ENCODE measurements around the gene NEK9.

DNA sequence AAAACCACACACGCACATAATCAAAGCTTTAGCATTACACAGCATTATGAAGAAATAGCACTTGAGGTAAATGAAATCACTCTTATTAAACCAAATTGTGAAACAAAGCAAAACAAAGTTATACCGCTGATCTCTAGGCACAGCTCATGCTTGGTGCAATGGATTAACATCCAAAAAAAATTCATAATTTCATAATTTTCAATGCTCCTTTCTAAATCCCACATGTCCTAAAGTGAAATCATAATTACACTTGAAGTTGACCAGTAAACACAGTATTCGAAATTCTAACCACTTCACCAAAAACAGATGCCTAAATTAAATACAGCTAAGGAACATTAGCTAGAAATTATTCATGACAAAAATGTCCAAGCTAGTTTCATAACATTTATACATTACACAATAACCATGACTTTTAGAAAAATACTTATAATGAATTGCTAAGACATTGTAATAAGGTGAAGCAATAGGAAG, 77.1 kb downstream of the NEK9 start:
- no peak for TF ChIP-seq POLR2A (IDR thresholded peaks at IDR 0.05)
- TF ChIP-seq, protein P1, sequence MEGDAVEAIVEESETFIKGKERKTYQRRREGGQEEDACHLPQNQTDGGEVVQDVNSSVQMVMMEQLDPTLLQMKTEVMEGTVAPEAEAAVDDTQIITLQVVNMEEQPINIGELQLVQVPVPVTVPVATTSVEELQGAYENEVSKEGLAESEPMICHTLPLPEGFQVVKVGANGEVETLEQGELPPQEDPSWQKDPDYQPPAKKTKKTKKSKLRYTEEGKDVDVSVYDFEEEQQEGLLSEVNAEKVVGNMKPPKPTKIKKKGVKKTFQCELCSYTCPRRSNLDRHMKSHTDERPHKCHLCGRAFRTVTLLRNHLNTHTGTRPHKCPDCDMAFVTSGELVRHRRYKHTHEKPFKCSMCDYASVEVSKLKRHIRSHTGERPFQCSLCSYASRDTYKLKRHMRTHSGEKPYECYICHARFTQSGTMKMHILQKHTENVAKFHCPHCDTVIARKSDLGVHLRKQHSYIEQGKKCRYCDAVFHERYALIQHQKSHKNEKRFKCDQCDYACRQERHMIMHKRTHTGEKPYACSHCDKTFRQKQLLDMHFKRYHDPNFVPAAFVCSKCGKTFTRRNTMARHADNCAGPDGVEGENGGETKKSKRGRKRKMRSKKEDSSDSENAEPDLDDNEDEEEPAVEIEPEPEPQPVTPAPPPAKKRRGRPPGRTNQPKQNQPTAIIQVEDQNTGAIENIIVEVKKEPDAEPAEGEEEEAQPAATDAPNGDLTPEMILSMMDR (IDR thresholded peaks at IDR 0.05): no peak
- TF ChIP-seq EP300 (IDR thresholded peaks at IDR 0.05): peak in 1 of 2 donors; percentile 60
